A549 (cell line): ENCODE results near the gene CNTN4. TPM values are rescaled to one million over a fixed set of nuclear protein-coding genes. Genes with fewer than 3 reads are reported as not detected.

Experiments used
- ATAC-seq, 2 experiments: fragments of 200-7000 bp in 1 of 2; fragments of >200 bp in 1 of 2; cut with Nextera tagmentation in 1 of 2; cut with Tn5 transposase in 1 of 2; 3 replicates each; pipeline versions ENCODE4 v1.8.0 to v1.9.1; 2018 to 2020; ENCODE audit warnings: mild to moderate bottlenecking in 1 of 2, moderate library complexity in 1 of 2
- CTCF ChIA-PET: fragments of 300-600 bp; sonication (Branson Sonifier 250); formaldehyde crosslinking; extraction: SDS; loops from one replicate; lab custom pipeline; 2021; ENCODE audit warnings: antibody characterized with exemption, inconsistent platforms; lab: Yijun Ruan, JAX
- POLR2A ChIA-PET: fragments of 350-600 bp; formaldehyde crosslinking; extraction: SDS; loops from one replicate; lab custom pipeline; 2021; ENCODE audit warnings: antibody characterized with exemption, inconsistent platforms; lab: Yijun Ruan, JAX
- DNase-seq, 2 experiments: peaks; one replicate each; pipeline versions ENCODE4 v3.0.0 to v3.0.0-alpha.2; 2011 to 2016; ENCODE audit warnings: low read depth in 1 of 2, low spot score in 1 of 2
- FAIRE-seq: peaks from 2 replicates; lab custom pipeline; 2011; peaks lifted over from hg19 to GRCh38; lab: Jason Lieb, UNC
- H3K27ac ChIP-seq, 2 experiments: fragments of >200 bp; sonication (Bioruptor Twin); formaldehyde crosslinking; 3 replicates each; pipeline ENCODE4 v1.5.1; 2016 to 2017
- H3K4me1 ChIP-seq: fragments of >200 bp; sonication (Bioruptor Twin); formaldehyde crosslinking; 3 replicates; pipeline ENCODE4 v1.6.1; 2016
- H3K4me2 ChIP-seq: fragments of >200 bp; sonication (Bioruptor Twin); formaldehyde crosslinking; 3 replicates; pipeline ENCODE4 v1.6.1; 2016
- H3K4me3 ChIP-seq: fragments of >200 bp; sonication (Bioruptor Twin); formaldehyde crosslinking; 3 replicates; pipeline ENCODE4 v1.5.1; 2016
- H3K9me3 ChIP-seq: fragments of >200 bp; sonication (Bioruptor Twin); formaldehyde crosslinking; 3 replicates; pipeline ENCODE4 v1.6.1; 2016
- BHLHE40 ChIP-seq: IDR thresholded peaks from 2 replicates; pipeline ENCODE4 v1.6.1; 2012; ENCODE audit warnings: low read depth, low read length, inconsistent platforms
- CBX8 ChIP-seq: fragments of 200-600 bp; sonication (generic); IDR thresholded peaks from 2 replicates; pipeline ENCODE4 v1.6.1; 2016
- CEBPB ChIP-seq, 2 experiments: fragments of >200 bp in 1 of 2; sonication (Bioruptor Twin) in 1 of 2; formaldehyde crosslinking in 1 of 2; IDR thresholded peaks; 2 replicates each; pipeline ENCODE4 v1.6.1; 2012 to 2016
- CHD2 ChIP-seq: fragments of 150-350 bp; IDR thresholded peaks from 2 replicates; pipeline ENCODE4 v1.6.1; 2014; ENCODE audit warnings: low read length; ENCODE audit not compliant: partially characterized antibody
- EHF ChIP-seq: fragments of 250-450 bp; sonication (Bioruptor Pico); IDR thresholded peaks from 2 replicates; pipeline ENCODE4 v1.5.0; 2020; ENCODE audit warnings: mild to moderate bottlenecking
- ELK1 ChIP-seq: fragments of 150-350 bp; IDR thresholded peaks from 2 replicates; pipeline ENCODE4 v1.6.1; 2014; ENCODE audit warnings: low read depth, mild to moderate bottlenecking, low read length
- EP300 ChIP-seq, 2 experiments: fragments of >200 bp; sonication (Bioruptor Twin); formaldehyde crosslinking; IDR thresholded peaks; 2 replicates in 1 of 2; 3 replicates in 1 of 2; pipeline ENCODE4 v1.6.1; 2016 to 2017
- ESRRA ChIP-seq: fragments of 150-350 bp; IDR thresholded peaks from 2 replicates; pipeline ENCODE4 v1.6.1; 2014; ENCODE audit warnings: mild to moderate bottlenecking, low read length, borderline replicate concordance
- FOSL2 ChIP-seq, 2 experiments: fragments of 450-650 bp in 1 of 2; fragments of >200 bp in 1 of 2; sonication (Bioruptor Twin) in 1 of 2; formaldehyde crosslinking; IDR thresholded peaks; 2 replicates each; pipeline versions ENCODE4 v1.5.0 to v1.6.1; 2016 to 2020; ENCODE audit warnings: mild to moderate bottlenecking in 1 of 2, moderate library complexity in 1 of 2
- HES2 ChIP-seq: fragments of >200 bp; sonication (Bioruptor Twin); formaldehyde crosslinking; IDR thresholded peaks from 2 replicates; pipeline ENCODE4 v1.6.1; 2016
- HOXB5 ChIP-seq: fragments of 250-450 bp; sonication (Bioruptor Pico); IDR thresholded peaks from 2 replicates; pipeline ENCODE4 v1.5.0; 2020; ENCODE audit warnings: mild to moderate bottlenecking, moderate library complexity
- JUN ChIP-seq, 2 experiments: fragments of >200 bp; sonication (Bioruptor Twin); formaldehyde crosslinking; IDR thresholded peaks; 2 replicates in 1 of 2; 3 replicates in 1 of 2; pipeline ENCODE4 v1.6.1; 2016 to 2017
- KDM5A ChIP-seq: fragments of 200-600 bp; sonication (generic); IDR thresholded peaks from 2 replicates; pipeline ENCODE4 v1.6.1; 2016; ENCODE audit warnings: antibody characterized with exemption, mild to moderate bottlenecking
- MAZ ChIP-seq: fragments of 150-350 bp; IDR thresholded peaks from 2 replicates; pipeline ENCODE4 v1.6.1; 2014; ENCODE audit warnings: antibody characterized with exemption, low read depth, low read length, borderline replicate concordance
- MYC ChIP-seq: IDR thresholded peaks from 2 replicates; pipeline ENCODE4 v1.6.1; 2012; ENCODE audit warnings: mild to moderate bottlenecking, inconsistent platforms, low read length, improper control_type of control experiment, borderline replicate concordance
- NFE2L2 ChIP-seq: fragments of 150-350 bp; conservative IDR thresholded peaks from 2 replicates; pipeline ENCODE4 v1.6.1; 2014; ENCODE audit warnings: low read length
- NPAS2 ChIP-seq: fragments of 250-450 bp; sonication (Bioruptor Pico); IDR thresholded peaks from 2 replicates; pipeline ENCODE4 v1.8.0; 2022; ENCODE audit warnings: mild to moderate bottlenecking, moderate library complexity, borderline replicate concordance
- NR3C1 ChIP-seq: fragments of >200 bp; sonication (Bioruptor Twin); formaldehyde crosslinking; IDR thresholded peaks from 3 replicates; pipeline ENCODE4 v1.6.1; 2017
- POLR2AphosphoS2 ChIP-seq: conservative IDR thresholded peaks from 2 replicates; pipeline ENCODE4 v1.6.1; 2012; ENCODE audit warnings: low read length, improper control_type of control experiment, inconsistent platforms
- RCOR1 ChIP-seq: fragments of 150-350 bp; IDR thresholded peaks from 2 replicates; pipeline ENCODE4 v1.6.1; 2014; ENCODE audit warnings: antibody characterized with exemption, low read length, low read depth
- RFX5 ChIP-seq: fragments of 450-650 bp; IDR thresholded peaks from 2 replicates; pipeline ENCODE4 v1.7.1; 2014; ENCODE audit warnings: antibody characterized with exemption, mild to moderate bottlenecking, moderate library complexity
- SMC3 ChIP-seq: fragments of >200 bp; sonication (Bioruptor Twin); formaldehyde crosslinking; IDR thresholded peaks from 3 replicates; pipeline ENCODE4 v1.6.1; 2018; ENCODE audit warnings: inconsistent platforms
- SREBF2 ChIP-seq: fragments of 450-650 bp; IDR thresholded peaks from 2 replicates; pipeline ENCODE4 v1.6.1; 2014; ENCODE audit warnings: mild to moderate bottlenecking, moderate library complexity
- TFCP2L1 ChIP-seq: fragments of 250-450 bp; sonication (Bioruptor Pico); IDR thresholded peaks from 2 replicates; pipeline ENCODE4 v1.5.0; 2021; ENCODE audit warnings: mild to moderate bottlenecking
- ZC3H11A ChIP-seq: fragments of 450-650 bp; IDR thresholded peaks from 2 replicates; pipeline ENCODE4 v1.6.1; 2014; ENCODE audit warnings: antibody characterized with exemption, mild to moderate bottlenecking
- ZFP36 ChIP-seq: fragments of 450-650 bp; IDR thresholded peaks from 2 replicates; pipeline ENCODE4 v1.6.1; 2014; ENCODE audit warnings: borderline replicate concordance; ENCODE audit not compliant: partially characterized antibody
- ZNF302 ChIP-seq: fragments of 250-450 bp; sonication (Bioruptor Pico); IDR thresholded peaks from 2 replicates; pipeline ENCODE4 v1.9.0; 2021; ENCODE audit warnings: inconsistent platforms, mild to moderate bottlenecking, moderate library complexity
- ZSCAN20 ChIP-seq: fragments of 250-450 bp; sonication (Bioruptor Pico); IDR thresholded peaks from 2 replicates; pipeline ENCODE4 v1.8.0; 2022; ENCODE audit warnings: mild to moderate bottlenecking, moderate library complexity
- WGBS: methylation state at CpG from one replicate; pipeline ENCODE4 v1.1.6; 2017; ENCODE audit errors: missing lambda C conversion rate; 5-methylcytosine and 5-hydroxymethylcytosine counted together
- polyA plus RNA-seq, 4 experiments: library from polyadenylated mRNA; depleted of rRNA in 3 of 4; stranded (reverse); fragments of >200 nt; fragmentation: RNase III in 1 of 4; extraction: RNeasy Plus Mini Kit Qiagen cat#74134 plus additional on column Dnase treatment in 1 of 4; gene quantifications; 2 replicates in 3 of 4; 3 replicates in 1 of 4; pipeline ENCODE4 v1.2.3, GENCODE V29; 2011 to 2017

The CNTN4 gene
- polyA plus RNA-seq, 2 of the 4 experiments (the other 2 are of a cell fraction), result 0.03 TPM; not detected in 1

- Histone ChIP-seq H3K27ac (no peak overlapping the region), H3K4me2 (no peak overlapping the region), H3K4me1 (no peaks in the 10 kb centered on the region), H3K4me3 (no peak overlapping the region), H3K9me3 (no peaks in the 10 kb centered on the region)
- ATAC-seq (no peak), DNase-seq (no peak), FAIRE-seq (no peak)
- no peak for TF ChIP-seq NPAS2 (CRISPR knock-in tag)
- TF ChIP-seq CHD2, result no peak
- TF ChIP-seq HES2, result no peak
- CTCF ChIA-PET, result interaction anchor here (1.3 kb wide), 1 partner anchor 15 kb away, joined by 3 read pairs; no protein-coding TSS in a partner anchor
- 23% methylated on average over 8 of the region's 8 CpGs for WGBS
- POLR2A ChIA-PET, result no interaction called here
Measured at GRCh38 chr3:2823437-2824211, 725.0 kb downstream of the CNTN4 start.

- DNase-seq (no peak), FAIRE-seq (no peak), ATAC-seq (no peak)
- H3K4me3 ChIP-seq, result no peak overlapping the region
- H3K4me1 ChIP-seq, result no peaks in the 10 kb centered on the region
- POLR2A ChIA-PET, result no interaction called here
- 5% methylated on average over 4 of the region's 4 CpGs for WGBS
- CTCF ChIA-PET, result no interaction called here
- H3K27ac ChIP-seq, result no peak overlapping the region
- no peak overlapping the region for H3K4me2 ChIP-seq
- TF ChIP-seq KDM5A (no peak), RFX5 (no peak), ESRRA (no peak), TFCP2L1 (CRISPR knock-in tag) (no peak), ZC3H11A (no peak), NR3C1 (no peak)
- TF ChIP-seq, all 56 proteins: peak for 0
- H3K9me3 ChIP-seq, result no peaks in the 10 kb centered on the region
Measured at GRCh38 chr3:2826036-2826435, 727.4 kb downstream of the CNTN4 start.

- Histone ChIP-seq H3K4me3 (no peak overlapping the region), H3K27ac (no peak overlapping the region), H3K4me1 (no peaks in the 10 kb centered on the region), H3K4me2 (no peak overlapping the region), H3K9me3 (no peaks in the 10 kb centered on the region)
- 0% methylated on average over 3 of the region's 3 CpGs for WGBS
- FAIRE-seq, result no peak
- ChIA-PET POLR2A (no interaction called here), CTCF (no interaction called here)
- no peak for TF ChIP-seq ZC3H11A
- no peak for TF ChIP-seq ZFP36
- no peak for TF ChIP-seq ELK1
- no peak for TF ChIP-seq ZSCAN20 (CRISPR knock-in tag)
- no peak for TF ChIP-seq HES2
- no peak for TF ChIP-seq CEBPB (IDR thresholded peaks at IDR 0.05)
- TF ChIP-seq CHD2, result no peak
- no peak for DNase-seq
- ATAC-seq, result no peak
Measured at GRCh38 chr3:2826453-2826852, 727.8 kb downstream of the CNTN4 start.

- ATAC-seq (no peak), FAIRE-seq (no peak)
- Histone ChIP-seq H3K4me1 (no peaks in the 10 kb centered on the region), H3K4me3 (no peak overlapping the region), H3K4me2 (no peak overlapping the region), H3K27ac (no peak overlapping the region)
- CTCF ChIA-PET, result no interaction called here
- TF ChIP-seq SMC3 (no peak), POLR2AphosphoS2 (no peak), SREBF2 (no peak), HES2 (no peak), ZSCAN20 (CRISPR knock-in tag) (no peak), CBX8 (no peak), EHF (no peak), MYC (no peak), EP300 (IDR thresholded peaks at IDR 0.05) (no peak), BHLHE40 (no peak), JUN (IDR thresholded peaks at IDR 0.05) (no peak), HOXB5 (CRISPR knock-in tag) (no peak), ZNF302 (CRISPR knock-in tag) (no peak), FOSL2 (IDR thresholded peaks at IDR 0.05) (no peak), FOSL2 (CRISPR knock-in tag; IDR thresholded peaks at IDR 0.05) (no peak), NPAS2 (CRISPR knock-in tag) (no peak), MAZ (no peak), RCOR1 (no peak), NFE2L2 (no peak)
- TF ChIP-seq, all 56 proteins: peak for 0
- 1% methylated on average over 6 of the region's 6 CpGs for WGBS
- no peak for DNase-seq
- POLR2A ChIA-PET, result no interaction called here
- H3K9me3 ChIP-seq, result no peaks in the 10 kb centered on the region
Measured at GRCh38 chr3:2837239-2837638, 738.6 kb downstream of the CNTN4 start.
